SK-N-SH treated with all-trans-retinoic acid at 6 μM for 48 hours (cell line): ENCODE measurements around the gene NOD2.

Experiments used
- ATAC-seq: fragments of 200-7000 bp; cut with Tn5 transposase; 3 replicates; pipeline ENCODE4 v1.9.1; 2020; ENCODE audit warnings: mild to moderate bottlenecking, moderate library complexity
- ARNTL ChIP-seq: fragments of 450-650 bp; formaldehyde crosslinking; IDR thresholded peaks from 2 replicates; pipeline ENCODE4 v1.5.0; 2020; ENCODE audit warnings: low read depth, mild to moderate bottlenecking, moderate library complexity, borderline replicate concordance
- CSDC2 ChIP-seq: fragments of 250-450 bp; sonication (Bioruptor Pico); IDR thresholded peaks from 2 replicates; pipeline ENCODE4 v1.5.0; 2020; ENCODE audit warnings: mild to moderate bottlenecking, moderate library complexity
- ESRRG ChIP-seq: fragments of 250-450 bp; sonication (Bioruptor Pico); IDR thresholded peaks from 2 replicates; pipeline ENCODE4 v1.6.1; 2021; ENCODE audit warnings: mild to moderate bottlenecking
- GLIS3 ChIP-seq: fragments of 250-450 bp; sonication (Bioruptor Pico); IDR thresholded peaks from 2 replicates; pipeline ENCODE4 v1.5.0; 2020; ENCODE audit warnings: mild to moderate bottlenecking, moderate library complexity
- ISL1 ChIP-seq: fragments of 250-450 bp; sonication (Bioruptor Pico); IDR thresholded peaks from 2 replicates; pipeline ENCODE4 v2.1.2; 2022; ENCODE audit warnings: mild to moderate bottlenecking, moderate library complexity
- OSR1 ChIP-seq: fragments of 250-450 bp; sonication (Bioruptor Pico); IDR thresholded peaks from 2 replicates; pipeline ENCODE4 v1.8.0; 2022; ENCODE audit warnings: moderate library complexity, mild to moderate bottlenecking, inconsistent platforms
- PATZ1 ChIP-seq: fragments of 250-450 bp; sonication (Bioruptor Pico); IDR thresholded peaks from 2 replicates; pipeline ENCODE4 v1.8.0; 2020; ENCODE audit warnings: mild to moderate bottlenecking, moderate library complexity, borderline replicate concordance
- PPARA ChIP-seq: fragments of 250-450 bp; sonication (Bioruptor Pico); IDR thresholded peaks from 2 replicates; pipeline ENCODE4 v1.5.0; 2020; ENCODE audit warnings: mild to moderate bottlenecking, borderline replicate concordance
- RARB ChIP-seq: fragments of 250-450 bp; sonication (Bioruptor Pico); IDR thresholded peaks from 2 replicates; pipeline ENCODE4 v1.8.0; 2021; ENCODE audit warnings: mild to moderate bottlenecking, moderate library complexity
- SNAI2 ChIP-seq: fragments of 250-450 bp; sonication (Bioruptor Pico); IDR thresholded peaks from 2 replicates; pipeline ENCODE4 v1.5.0; 2020; ENCODE audit warnings: mild to moderate bottlenecking, moderate library complexity
- TCF4 ChIP-seq: fragments of 250-450 bp; sonication (Bioruptor Pico); IDR thresholded peaks from 2 replicates; pipeline ENCODE4 v1.8.0; 2021; ENCODE audit warnings: mild to moderate bottlenecking, moderate library complexity, borderline replicate concordance
- TOX ChIP-seq: fragments of 250-450 bp; sonication (Bioruptor Pico); IDR thresholded peaks from 2 replicates; pipeline ENCODE4 v1.8.0; 2021; ENCODE audit warnings: mild to moderate bottlenecking, moderate library complexity, borderline replicate concordance
- ZC3H10 ChIP-seq: fragments of 250-450 bp; sonication (Bioruptor Pico); IDR thresholded peaks from 2 replicates; pipeline ENCODE4 v1.5.1; 2021; ENCODE audit warnings: mild to moderate bottlenecking, moderate library complexity
- ZFP3 ChIP-seq: fragments of 250-450 bp; sonication (Bioruptor Pico); IDR thresholded peaks from 2 replicates; pipeline ENCODE4 v1.5.0; 2020; ENCODE audit warnings: mild to moderate bottlenecking, moderate library complexity
- ZFP30 ChIP-seq: fragments of 450-650 bp; formaldehyde crosslinking; IDR thresholded peaks from 2 replicates; pipeline ENCODE4 v1.5.0; 2022; ENCODE audit warnings: mild to moderate bottlenecking, moderate library complexity
- ZNF565 ChIP-seq: fragments of 450-650 bp; formaldehyde crosslinking; conservative IDR thresholded peaks from 2 replicates; pipeline ENCODE4 v1.5.0; 2020; ENCODE audit warnings: low read depth, mild to moderate bottlenecking, moderate library complexity
- ZNF70 ChIP-seq: fragments of 450-650 bp; formaldehyde crosslinking; IDR thresholded peaks from 2 replicates; pipeline ENCODE4 v1.5.0; 2020; ENCODE audit warnings: mild to moderate bottlenecking, moderate library complexity
- ZNF8 ChIP-seq: fragments of 450-650 bp; formaldehyde crosslinking; IDR thresholded peaks from 2 replicates; pipeline ENCODE4 v1.5.0; 2020; ENCODE audit warnings: mild to moderate bottlenecking, moderate library complexity
- TF ChIP-seq, protein P1 (sequence below): fragments of 250-450 bp; sonication (Bioruptor Pico); IDR thresholded peaks from 2 replicates; pipeline ENCODE4 v1.8.0; 2021; ENCODE audit warnings: low read depth, mild to moderate bottlenecking, moderate library complexity, borderline replicate concordance
- TF ChIP-seq, protein P2 (sequence below): fragments of 250-450 bp; sonication (Bioruptor Pico); IDR thresholded peaks from 2 replicates; pipeline ENCODE4 v1.5.1; 2020; ENCODE audit warnings: low read depth, mild to moderate bottlenecking, moderate library complexity
- TF ChIP-seq, protein P3 (sequence below): fragments of 250-450 bp; sonication (Bioruptor Pico); IDR thresholded peaks from 2 replicates; pipeline ENCODE4 v1.5.0; 2020; ENCODE audit warnings: mild to moderate bottlenecking, moderate library complexity

The NOD2 gene

DNA sequence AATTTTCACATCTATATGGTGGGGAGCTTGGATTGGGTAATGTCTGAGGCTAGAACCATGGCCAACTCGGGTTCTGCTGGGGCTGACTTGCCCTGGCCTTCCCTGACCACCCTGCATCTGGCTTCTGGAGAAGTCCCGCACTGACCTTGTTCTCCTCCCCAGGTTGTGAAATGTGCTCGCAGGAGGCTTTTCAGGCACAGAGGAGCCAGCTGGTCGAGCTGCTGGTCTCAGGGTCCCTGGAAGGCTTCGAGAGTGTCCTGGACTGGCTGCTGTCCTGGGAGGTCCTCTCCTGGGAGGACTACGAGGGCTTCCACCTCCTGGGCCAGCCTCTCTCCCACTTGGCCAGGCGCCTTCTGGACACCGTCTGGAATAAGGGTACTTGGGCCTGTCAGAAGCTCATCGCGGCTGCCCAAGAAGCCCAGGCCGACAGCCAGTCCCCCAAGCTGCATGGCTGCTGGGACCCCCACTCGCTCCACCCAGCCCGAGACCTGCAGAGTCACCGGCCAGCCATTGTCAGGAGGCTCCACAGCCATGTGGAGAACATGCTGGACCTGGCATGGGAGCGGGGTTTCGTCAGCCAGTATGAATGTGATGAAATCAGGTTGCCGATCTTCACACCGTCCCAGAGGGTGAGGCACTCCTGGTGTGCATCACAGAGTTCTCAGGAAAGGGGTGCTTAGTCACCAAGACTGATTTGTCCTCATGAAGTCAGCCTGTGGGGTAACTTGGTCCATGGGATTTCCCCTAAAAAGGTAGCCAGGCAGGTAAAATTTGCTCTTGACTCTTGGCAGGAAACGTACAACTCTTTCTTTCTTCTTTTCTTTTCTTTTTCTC lies 6.1 kb downstream of the NOD2 start:
- no peak for ATAC-seq
- TF ChIP-seq, protein P1, sequence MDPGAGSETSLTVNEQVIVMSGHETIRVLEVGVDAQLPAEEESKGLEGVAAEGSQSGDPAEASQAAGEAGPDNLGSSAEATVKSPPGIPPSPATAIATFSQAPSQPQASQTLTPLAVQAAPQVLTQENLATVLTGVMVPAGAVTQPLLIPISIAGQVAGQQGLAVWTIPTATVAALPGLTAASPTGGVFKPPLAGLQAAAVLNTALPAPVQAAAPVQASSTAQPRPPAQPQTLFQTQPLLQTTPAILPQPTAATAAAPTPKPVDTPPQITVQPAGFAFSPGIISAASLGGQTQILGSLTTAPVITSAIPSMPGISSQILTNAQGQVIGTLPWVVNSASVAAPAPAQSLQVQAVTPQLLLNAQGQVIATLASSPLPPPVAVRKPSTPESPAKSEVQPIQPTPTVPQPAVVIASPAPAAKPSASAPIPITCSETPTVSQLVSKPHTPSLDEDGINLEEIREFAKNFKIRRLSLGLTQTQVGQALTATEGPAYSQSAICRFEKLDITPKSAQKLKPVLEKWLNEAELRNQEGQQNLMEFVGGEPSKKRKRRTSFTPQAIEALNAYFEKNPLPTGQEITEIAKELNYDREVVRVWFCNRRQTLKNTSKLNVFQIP (CRISPR knock-in tag), result no peak
- TF ChIP-seq ARNTL (CRISPR knock-in tag), result no peak
- TF ChIP-seq TOX, result no peak
- no peak for TF ChIP-seq ZNF565 (CRISPR knock-in tag)
- TF ChIP-seq ZNF70 (CRISPR knock-in tag), result no peak
- TF ChIP-seq ZNF8 (CRISPR knock-in tag), result no peak
- TF ChIP-seq GLIS3 (CRISPR knock-in tag), result no peak
- no peak for TF ChIP-seq SNAI2 (CRISPR knock-in tag)
- TF ChIP-seq ZFP30 (CRISPR knock-in tag), result no peak
- TF ChIP-seq PATZ1 (CRISPR knock-in tag), result no peak
- TF ChIP-seq, protein P2, sequence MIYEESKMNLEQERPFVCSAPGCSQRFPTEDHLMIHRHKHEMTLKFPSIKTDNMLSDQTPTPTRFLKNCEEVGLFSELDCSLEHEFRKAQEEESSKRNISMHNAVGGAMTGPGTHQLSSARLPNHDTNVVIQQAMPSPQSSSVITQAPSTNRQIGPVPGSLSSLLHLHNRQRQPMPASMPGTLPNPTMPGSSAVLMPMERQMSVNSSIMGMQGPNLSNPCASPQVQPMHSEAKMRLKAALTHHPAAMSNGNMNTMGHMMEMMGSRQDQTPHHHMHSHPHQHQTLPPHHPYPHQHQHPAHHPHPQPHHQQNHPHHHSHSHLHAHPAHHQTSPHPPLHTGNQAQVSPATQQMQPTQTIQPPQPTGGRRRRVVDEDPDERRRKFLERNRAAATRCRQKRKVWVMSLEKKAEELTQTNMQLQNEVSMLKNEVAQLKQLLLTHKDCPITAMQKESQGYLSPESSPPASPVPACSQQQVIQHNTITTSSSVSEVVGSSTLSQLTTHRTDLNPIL (CRISPR knock-in tag), result no peak
- TF ChIP-seq CSDC2 (CRISPR knock-in tag), result no peak
- TF ChIP-seq ISL1 (CRISPR knock-in tag), result no peak
- TF ChIP-seq RARB (CRISPR knock-in tag), result no peak
- no peak for TF ChIP-seq PPARA (CRISPR knock-in tag)
- no peak for TF ChIP-seq ZC3H10 (CRISPR knock-in tag)
- no peak for TF ChIP-seq ESRRG
- TF ChIP-seq, all 23 proteins: peak for 0

DNA sequence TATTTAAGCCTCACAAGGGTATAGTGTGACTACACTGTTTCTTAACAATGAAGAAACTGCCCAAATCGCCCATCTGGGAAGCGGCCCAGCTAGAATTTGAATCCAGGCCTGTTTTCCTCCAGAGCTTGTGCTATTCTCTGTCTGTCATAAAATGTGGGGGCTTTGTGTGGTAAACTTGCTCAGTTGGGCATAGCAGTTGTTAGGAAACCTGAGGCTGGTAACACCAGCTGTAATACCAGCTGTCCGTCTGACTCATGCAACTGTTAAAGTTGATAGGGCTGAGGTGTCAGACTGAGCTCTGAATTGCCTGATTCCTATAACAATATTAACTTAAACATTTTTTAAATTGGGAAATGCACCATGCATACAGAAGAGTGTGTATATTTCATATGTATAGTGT lies 9.3 kb downstream of the NOD2 start:
- TF ChIP-seq ZNF8 (CRISPR knock-in tag) (no peak), OSR1 (CRISPR knock-in tag) (no peak), ESRRG (no peak), RARB (CRISPR knock-in tag) (no peak)
- TF ChIP-seq, protein P2 (CRISPR knock-in tag), result no peak
- ATAC-seq, result no peak

GRCh38 chr16:50704245-50704644 lies 10.8 kb downstream of the NOD2 start:
- ATAC-seq, result no peak

GRCh38 chr16:50705436-50706110 lies 12.2 kb downstream of the NOD2 start:
- ATAC-seq, result no peak
- no peak for TF ChIP-seq PPARA (CRISPR knock-in tag)
- TF ChIP-seq, protein P3, sequence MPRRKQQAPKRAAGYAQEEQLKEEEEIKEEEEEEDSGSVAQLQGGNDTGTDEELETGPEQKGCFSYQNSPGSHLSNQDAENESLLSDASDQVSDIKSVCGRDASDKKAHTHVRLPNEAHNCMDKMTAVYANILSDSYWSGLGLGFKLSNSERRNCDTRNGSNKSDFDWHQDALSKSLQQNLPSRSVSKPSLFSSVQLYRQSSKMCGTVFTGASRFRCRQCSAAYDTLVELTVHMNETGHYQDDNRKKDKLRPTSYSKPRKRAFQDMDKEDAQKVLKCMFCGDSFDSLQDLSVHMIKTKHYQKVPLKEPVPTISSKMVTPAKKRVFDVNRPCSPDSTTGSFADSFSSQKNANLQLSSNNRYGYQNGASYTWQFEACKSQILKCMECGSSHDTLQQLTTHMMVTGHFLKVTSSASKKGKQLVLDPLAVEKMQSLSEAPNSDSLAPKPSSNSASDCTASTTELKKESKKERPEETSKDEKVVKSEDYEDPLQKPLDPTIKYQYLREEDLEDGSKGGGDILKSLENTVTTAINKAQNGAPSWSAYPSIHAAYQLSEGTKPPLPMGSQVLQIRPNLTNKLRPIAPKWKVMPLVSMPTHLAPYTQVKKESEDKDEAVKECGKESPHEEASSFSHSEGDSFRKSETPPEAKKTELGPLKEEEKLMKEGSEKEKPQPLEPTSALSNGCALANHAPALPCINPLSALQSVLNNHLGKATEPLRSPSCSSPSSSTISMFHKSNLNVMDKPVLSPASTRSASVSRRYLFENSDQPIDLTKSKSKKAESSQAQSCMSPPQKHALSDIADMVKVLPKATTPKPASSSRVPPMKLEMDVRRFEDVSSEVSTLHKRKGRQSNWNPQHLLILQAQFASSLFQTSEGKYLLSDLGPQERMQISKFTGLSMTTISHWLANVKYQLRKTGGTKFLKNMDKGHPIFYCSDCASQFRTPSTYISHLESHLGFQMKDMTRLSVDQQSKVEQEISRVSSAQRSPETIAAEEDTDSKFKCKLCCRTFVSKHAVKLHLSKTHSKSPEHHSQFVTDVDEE (CRISPR knock-in tag), result no peak
- TF ChIP-seq GLIS3 (CRISPR knock-in tag), result no peak
- no peak for TF ChIP-seq ZFP3
- TF ChIP-seq ZNF565 (CRISPR knock-in tag), result no peak
- TF ChIP-seq, protein P2 (CRISPR knock-in tag), result no peak
- TF ChIP-seq SNAI2 (CRISPR knock-in tag), result no peak

More at GRCh38 chr16:50704245-50704644, 10.8 kb downstream of the NOD2 start:
- TF ChIP-seq ZFP30 (CRISPR knock-in tag), result no peak
- TF ChIP-seq GLIS3 (CRISPR knock-in tag), result no peak
- no peak for TF ChIP-seq ZFP3
- no peak for TF ChIP-seq ISL1 (CRISPR knock-in tag)
- TF ChIP-seq TCF4 (CRISPR knock-in tag), result no peak
- TF ChIP-seq RARB (CRISPR knock-in tag), result no peak
